HG03457 (cell line): Measurements from ENCODE around the gene CAPG.
"Not testable (repeated sequence)": the region's sequence is repeated elsewhere in the genome, so short reads cannot be mapped to it uniquely, and the experiment has no call there.

ENCODE experiments used
- ATAC-seq: cut with Tn5 transposase; IDR thresholded peaks from one replicate; pipeline ENCODE4 v1.9.1; 2021; ENCODE audit warnings: moderate number of reproducible peaks; ENCODE audit not compliant: unreplicated experiment

The CAPG gene, protein sequence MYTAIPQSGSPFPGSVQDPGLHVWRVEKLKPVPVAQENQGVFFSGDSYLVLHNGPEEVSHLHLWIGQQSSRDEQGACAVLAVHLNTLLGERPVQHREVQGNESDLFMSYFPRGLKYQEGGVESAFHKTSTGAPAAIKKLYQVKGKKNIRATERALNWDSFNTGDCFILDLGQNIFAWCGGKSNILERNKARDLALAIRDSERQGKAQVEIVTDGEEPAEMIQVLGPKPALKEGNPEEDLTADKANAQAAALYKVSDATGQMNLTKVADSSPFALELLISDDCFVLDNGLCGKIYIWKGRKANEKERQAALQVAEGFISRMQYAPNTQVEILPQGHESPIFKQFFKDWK

GRCh38 chr2:85409845-85410583 is at the start of gene CAPG:
Gene CAPG (minus strand): TSS chr2:85410366. CDS start chr2:85402145, 8,221 bp downstream.
- ATAC-seq, result no peak

DNA sequence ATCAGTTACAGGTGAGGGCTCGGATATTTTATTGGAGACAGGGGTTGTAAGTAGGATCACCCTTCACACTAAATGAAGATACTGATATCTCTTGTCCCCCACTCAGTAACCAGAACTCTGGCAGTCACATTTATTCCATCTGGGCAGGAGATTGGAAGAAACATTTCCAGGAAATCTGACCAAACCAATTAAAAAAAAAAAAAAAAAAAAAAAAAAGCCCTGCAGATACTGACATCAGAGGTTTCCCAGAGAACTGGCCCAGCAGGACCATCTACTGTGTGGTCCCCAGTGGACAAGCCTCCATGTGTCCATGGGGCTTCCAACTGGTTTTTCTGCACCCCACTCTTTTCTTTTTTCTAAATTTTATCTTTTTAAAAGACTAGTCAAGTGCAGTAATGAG is 49.6 kb upstream of the CAPG start:
- ATAC-seq, result no peak

DNA sequence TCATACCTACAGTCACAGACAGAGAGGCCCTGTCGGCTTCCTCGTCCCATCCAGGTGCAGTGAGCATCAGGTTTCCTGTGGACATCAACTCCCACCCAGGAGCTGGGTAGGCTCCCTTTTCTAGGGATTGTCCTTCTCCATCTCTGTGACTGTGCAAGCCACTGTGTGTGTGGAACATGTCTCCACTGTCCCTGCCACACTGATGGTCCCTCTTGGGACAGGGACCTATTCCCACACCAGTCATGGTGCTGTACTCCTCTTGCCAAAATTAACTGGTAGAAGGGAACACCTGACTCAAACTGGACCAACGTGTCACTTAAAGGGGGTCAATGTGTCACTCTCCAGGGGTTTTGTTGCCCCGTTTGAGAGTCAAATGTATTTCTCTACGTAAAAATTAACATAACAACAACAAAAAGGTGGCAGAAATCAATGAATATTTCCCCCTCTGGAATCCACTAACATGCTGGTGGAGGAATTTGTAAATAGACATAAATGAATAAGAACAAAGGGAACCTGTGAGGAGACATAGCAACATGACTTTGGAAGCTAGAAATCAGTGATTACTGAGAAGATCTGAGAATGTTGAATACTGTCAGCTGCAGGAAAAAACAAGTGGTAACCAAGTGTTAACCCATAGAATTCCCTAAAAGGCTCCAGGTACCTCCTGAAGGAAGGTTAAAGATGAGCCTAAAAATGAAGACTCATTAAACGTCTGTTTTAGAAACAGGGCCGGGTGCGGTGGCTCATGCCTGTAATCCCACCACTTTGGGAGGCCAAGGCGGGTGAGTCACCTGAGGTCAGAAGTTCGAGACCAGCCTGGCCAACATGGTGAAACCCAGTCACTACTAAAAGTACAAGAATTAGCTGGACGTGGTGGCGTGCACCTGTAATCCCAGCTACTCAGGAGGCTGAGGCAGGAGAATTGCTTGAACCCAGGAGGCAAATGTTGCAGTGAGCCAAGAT is 48.7 kb upstream of the CAPG start:
- no peak for ATAC-seq

GRCh38 chr2:85457877-85458316 is 47.7 kb upstream of the CAPG start:
- ATAC-seq, result no peak

GRCh38 chr2:85457043-85457442 is 46.9 kb upstream of the CAPG start:
- no peak for ATAC-seq

DNA sequence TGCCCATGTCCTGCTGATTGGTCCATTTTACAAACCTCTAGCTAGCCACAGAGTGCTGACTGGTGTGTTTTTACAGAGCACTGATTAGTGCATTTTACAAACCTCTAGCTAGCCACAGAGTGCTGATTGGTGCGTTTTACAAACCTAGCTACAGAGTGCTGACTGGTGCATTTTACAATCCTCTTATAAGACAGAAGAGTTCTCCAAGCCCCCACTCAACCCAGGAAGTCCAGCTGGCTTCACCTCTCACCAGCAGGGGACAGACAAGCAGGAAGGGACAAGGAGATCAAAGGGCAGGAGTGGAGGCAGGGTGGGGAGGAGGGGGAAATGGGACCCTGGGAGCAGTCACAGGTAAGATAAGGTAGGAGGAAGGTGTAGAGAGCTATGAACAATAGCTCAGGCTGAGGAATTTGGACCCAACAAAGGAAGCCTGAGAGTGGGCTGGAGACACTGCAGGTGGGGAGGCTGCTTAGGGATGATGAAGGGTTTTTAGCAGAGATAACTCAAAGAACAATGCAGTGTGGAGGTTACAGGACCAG is 45.5 kb upstream of the CAPG start:
- no peak for ATAC-seq

GRCh38 chr2:85453571-85453970 is 43.4 kb upstream of the CAPG start:
- ATAC-seq, result no peak

DNA sequence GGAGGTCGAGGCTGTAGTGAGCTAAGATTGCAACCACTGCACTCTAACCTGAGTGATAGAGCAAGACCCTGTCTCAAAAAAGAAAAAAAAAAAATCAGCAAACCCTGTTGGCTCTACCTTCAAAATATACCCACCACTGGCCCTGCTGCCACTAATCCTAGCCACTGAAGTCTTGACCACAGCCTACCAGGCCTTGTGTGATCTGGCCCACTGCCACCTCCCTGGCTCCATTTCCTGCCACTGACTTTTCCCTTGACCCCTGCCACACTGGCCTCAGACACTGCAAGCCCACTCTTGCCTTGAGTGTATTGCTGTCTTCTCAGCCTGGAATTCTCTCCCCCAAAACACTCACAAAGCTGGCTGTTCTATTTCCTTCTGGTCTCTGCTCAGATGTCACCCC is 42.1 kb upstream of the CAPG start:
- no peak for ATAC-seq

DNA sequence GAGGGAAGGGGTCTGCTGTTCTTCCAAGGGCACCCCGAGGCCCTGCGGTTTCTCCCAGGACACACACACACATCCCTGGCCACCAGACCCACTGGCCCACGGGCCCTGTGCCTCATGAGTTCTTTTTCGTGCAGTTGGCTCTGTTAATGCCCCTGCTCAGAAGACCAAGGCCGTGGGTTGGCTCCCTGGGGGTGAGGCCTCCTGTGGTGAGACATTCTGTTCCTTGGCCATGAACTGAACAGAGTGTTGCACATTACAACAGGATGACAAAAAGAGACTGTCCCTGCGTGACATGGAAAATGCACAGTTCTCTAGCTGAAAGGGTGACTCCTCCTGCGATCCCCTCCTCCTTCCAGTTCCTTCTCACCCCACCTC is 39.0 kb upstream of the CAPG start:
- ATAC-seq, result no peak

DNA sequence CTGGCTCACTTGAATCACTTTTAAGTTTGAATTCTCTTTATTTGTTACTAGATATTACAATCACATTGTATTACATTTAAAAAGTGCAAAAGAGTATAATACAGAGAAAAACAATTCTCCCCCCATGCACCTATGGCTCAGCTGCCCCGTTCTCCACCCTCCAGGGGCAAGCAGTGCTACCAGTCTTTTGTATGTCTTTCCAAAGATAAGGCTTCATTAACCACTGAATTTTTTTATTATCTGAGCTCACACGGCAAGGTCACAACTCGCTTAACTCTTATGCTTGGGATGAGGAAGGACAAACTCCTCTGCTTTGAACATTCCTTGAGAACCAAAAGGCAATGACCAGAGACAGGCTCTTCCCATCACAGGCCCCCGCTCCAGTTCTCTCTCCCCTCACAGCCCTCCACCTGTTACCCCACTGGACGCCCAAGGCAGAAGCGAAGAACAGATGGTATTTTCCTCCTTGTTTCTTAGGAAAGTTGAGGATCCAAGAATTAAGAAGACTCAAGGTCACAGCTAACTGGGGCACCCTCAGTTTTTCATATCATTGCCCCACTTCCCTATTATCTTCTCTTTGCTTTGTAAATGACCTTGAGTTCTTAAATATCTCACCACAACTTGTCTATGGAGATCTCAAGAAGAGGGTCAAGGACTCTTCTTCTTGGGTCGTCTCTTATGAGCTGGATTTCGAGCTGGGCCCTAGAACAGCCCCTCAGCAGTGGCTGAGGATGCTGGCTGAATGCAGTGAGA is 38.5 kb upstream of the CAPG start:
- no peak for ATAC-seq

DNA sequence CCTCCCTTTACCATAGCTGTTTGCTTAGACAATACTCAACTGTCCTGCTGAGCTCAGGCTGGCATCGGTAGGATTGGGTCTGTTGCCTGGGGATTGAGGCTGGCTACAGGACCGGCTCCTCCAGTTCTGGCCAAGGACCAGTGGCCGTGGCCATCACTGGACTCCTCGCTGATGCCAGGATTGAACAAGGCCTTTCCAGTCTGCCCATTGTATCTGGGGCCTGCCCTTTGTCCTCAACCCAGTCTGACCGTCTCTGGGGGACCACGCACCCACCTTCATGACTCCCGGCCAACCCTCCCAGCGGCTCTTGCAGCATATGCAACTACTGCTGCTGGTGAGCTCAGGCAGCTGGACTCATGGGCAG is 37.0 kb upstream of the CAPG start:
- no peak for ATAC-seq

GRCh38 chr2:85446296-85447221 is 36.4 kb upstream of the CAPG start:
- no peak for ATAC-seq

- ATAC-seq, result no peak
These were observed 35.4 kb upstream of the CAPG start for GRCh38 chr2:85445316-85446295.

GRCh38 chr2:85444629-85445172 is 34.5 kb upstream of the CAPG start:
- ATAC-seq, result no peak

DNA sequence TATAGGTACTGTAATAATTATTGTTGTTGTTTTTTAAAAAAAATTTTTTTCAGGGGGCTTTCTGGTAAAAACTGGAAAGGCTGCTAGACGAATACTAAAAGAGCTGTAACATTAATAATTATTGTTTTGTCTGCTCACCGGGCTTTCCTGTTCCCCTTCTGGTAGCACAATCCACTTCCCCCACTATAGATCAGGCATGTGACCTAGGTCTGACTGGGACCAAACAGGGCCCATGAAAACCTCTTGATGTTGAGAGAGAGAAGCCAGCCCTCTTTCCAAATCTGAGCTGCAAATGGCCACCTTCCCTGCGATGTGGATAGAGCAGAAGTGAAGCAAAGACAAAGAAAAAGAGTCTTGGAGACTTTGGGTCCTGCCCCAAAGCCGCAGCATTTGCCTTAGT is 31.7 kb upstream of the CAPG start:
- ATAC-seq, result no peak

DNA sequence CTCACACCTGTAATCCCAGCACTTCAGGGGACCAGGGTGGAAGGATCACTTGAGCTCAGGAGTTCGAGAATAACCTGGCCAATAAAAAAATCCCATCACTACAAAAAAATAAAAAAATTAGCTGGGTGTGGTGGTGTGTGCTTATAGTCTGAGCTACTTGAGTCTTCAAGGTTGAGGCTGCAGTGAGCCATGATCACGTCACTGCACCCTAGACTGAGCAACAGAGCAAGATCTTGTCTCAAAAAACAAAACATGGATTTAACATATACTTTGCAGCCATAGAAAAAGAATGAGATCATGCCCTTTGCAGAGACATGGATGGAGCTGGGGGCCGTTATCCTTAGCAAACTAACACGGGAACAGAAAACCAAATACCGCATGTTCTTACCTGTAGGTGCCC is 30.6 kb upstream of the CAPG start:
- no peak for ATAC-seq

- no peak for ATAC-seq
These were observed 29.8 kb upstream of the CAPG start for GRCh38 chr2:85439986-85440385.

DNA sequence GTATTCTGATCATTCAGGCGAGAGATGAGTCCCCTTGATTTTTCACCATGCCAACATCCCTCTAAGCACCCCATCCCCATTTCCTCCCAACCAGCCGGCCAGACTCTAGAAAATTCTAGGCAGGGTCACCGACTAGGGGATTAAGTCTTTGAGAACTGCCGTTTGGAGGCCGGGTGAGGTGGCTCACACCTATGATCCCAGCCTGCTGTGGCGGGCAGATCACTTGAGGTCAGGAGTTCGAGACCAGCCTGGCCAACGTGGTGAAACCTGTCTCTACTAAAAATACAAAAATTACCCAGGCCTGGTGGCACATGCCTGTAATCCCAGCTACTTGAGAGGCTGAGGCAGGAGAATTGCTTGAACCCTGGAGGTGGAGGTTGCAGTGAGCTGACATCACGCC is 29.4 kb upstream of the CAPG start:
- not testable (repeated sequence) for ATAC-seq
